ENCODE results near the gene FOXRED2. TPM values are rescaled to one million over a fixed set of nuclear protein-coding genes. Genes with fewer than 3 reads are reported as not detected.
A peak's percentile ranks its signal among the peaks of the same experiment; 100 is the strongest.

The FOXRED2 gene
- total RNA-seq, 2 donors from 2014 or later, result 28.3 to 33.3 TPM

DNA sequence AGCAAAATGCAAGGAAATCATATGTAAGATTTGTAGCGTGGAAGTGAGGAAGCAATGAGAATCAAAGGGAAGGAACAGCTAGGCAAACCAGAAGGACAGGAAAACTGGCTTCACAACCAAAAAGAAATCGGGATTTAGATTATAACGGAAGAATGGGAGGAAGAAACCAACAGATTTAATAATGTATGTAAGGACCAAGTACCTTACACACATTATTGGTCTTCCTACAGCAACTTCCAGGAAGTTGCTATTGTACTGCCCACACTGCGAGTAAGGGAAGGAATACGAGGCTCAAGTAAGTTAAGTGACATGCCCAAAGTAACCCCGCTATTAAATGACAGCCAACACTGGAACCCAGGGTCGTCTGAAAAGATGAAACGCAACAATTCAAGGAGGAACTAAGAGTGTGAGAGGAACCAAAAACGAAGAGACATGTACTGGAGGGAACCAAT lies 25.9 kb downstream of the FOXRED2 start:
- WGBS, 2 experiments (ENCODE audit: insufficient coverage in 1 of 2, insufficient read length in 1 of 2), result 28 to 32% methylated on average over 9 of the region's 9 CpGs
- peaks cover 5% of the 10 kb centered on the region for H3K9me3 ChIP-seq (ENCODE audit: control insufficient read depth, low read length)
- peaks cover 17% of the 10 kb centered on the region for H3K36me3 ChIP-seq (ENCODE audit: control insufficient read depth, insufficient read depth, low read length)
- H3K27ac ChIP-seq (ENCODE audit: low read depth, low read length), result peak overlapping the region; percentile 95
- no peaks in the 10 kb centered on the region for H3K4me1 ChIP-seq (ENCODE audit: control insufficient read depth, insufficient read depth, low read length)
- Mint-ChIP-seq H3K27ac (peak overlapping the region; percentile 99), H3K4me3 (peak overlapping the region; percentile 75), H3K4me1 (peaks cover 6% of the 10 kb centered on the region), H3K36me3 (ENCODE audit: low read depth) (peaks cover 20% of the 10 kb centered on the region), H3K9me3 (no peaks in the 10 kb centered on the region), H3K27me3 (ENCODE audit: insufficient read depth) (peaks cover 29% of the 10 kb centered on the region)
- H3K9ac ChIP-seq (ENCODE audit: extremely low read depth, low read length, poor library complexity, severe bottlenecking), result peak overlapping the region; percentile 90
- peaks cover 7% of the 10 kb centered on the region for H3K27me3 ChIP-seq (ENCODE audit: control insufficient read depth, insufficient read depth, low read length, poor library complexity, severe bottlenecking)
- H3K4me3 ChIP-seq (ENCODE audit: low read length), result peak overlapping the region; percentile 89
- no peak for TF ChIP-seq CTCF (conservative IDR thresholded peaks at IDR 0.05)
- DNase-seq, result no peak

DNA sequence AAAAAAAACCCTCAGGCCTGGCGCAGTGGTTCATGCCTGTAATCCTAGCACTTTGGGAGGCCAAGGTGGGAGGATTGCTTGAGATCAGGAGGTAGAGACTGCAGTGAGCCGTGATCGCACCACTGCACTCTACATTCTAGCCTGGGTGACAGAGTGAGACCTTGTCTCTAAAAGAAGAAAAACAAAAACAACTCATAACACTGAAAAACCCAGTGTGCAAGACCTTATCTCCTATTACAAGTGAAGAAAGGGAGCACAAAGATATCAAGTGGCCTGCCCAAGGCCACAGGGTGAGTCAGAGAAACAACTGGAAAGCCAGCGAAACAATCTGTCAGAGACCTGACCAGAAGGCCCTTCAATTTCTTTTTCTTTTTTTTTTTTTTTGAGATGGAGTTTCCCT lies 27.9 kb downstream of the FOXRED2 start:
- 92 to 95% methylated on average over 2 to 4 of the region's 4 CpGs for WGBS, 2 experiments (ENCODE audit: insufficient coverage in 1 of 2, insufficient read length in 1 of 2)
- no peak for TF ChIP-seq CTCF (conservative IDR thresholded peaks at IDR 0.05)
- Histone ChIP-seq H3K9ac (ENCODE audit: extremely low read depth, low read length, poor library complexity, severe bottlenecking) (no peak overlapping the region), H3K36me3 (ENCODE audit: control insufficient read depth, insufficient read depth, low read length) (peaks cover 36% of the 10 kb centered on the region), H3K27me3 (ENCODE audit: control insufficient read depth, insufficient read depth, low read length, poor library complexity, severe bottlenecking) (peaks cover 7% of the 10 kb centered on the region), H3K27ac (ENCODE audit: low read depth, low read length) (no peak overlapping the region), H3K4me3 (ENCODE audit: low read length) (no peak overlapping the region), H3K4me1 (ENCODE audit: control insufficient read depth, insufficient read depth, low read length) (no peaks in the 10 kb centered on the region), H3K9me3 (ENCODE audit: control insufficient read depth, low read length) (peaks cover 5% of the 10 kb centered on the region)
- no peak overlapping the region for H3K4me3 Mint-ChIP-seq
- H3K36me3 Mint-ChIP-seq (ENCODE audit: low read depth), result peaks cover 37% of the 10 kb centered on the region
- peaks cover 13% of the 10 kb centered on the region for H3K27me3 Mint-ChIP-seq (ENCODE audit: insufficient read depth)
- no peak for DNase-seq
- H3K9me3 Mint-ChIP-seq, result no peaks in the 10 kb centered on the region
- no peak overlapping the region for H3K27ac Mint-ChIP-seq
- H3K4me1 Mint-ChIP-seq, result peaks cover 6% of the 10 kb centered on the region

- no peak overlapping the region for H3K27ac Mint-ChIP-seq
- no peaks in the 10 kb centered on the region for H3K27me3 Mint-ChIP-seq (ENCODE audit: insufficient read depth)
- Histone ChIP-seq H3K4me1 (ENCODE audit: control insufficient read depth, insufficient read depth, low read length) (no peaks in the 10 kb centered on the region), H3K27me3 (ENCODE audit: control insufficient read depth, insufficient read depth, low read length, poor library complexity, severe bottlenecking) (no peaks in the 10 kb centered on the region), H3K27ac (ENCODE audit: low read depth, low read length) (no peak overlapping the region), H3K9me3 (ENCODE audit: control insufficient read depth, low read length) (no peaks in the 10 kb centered on the region), H3K4me3 (ENCODE audit: low read length) (no peak overlapping the region), H3K36me3 (ENCODE audit: control insufficient read depth, insufficient read depth, low read length) (peaks cover 41% of the 10 kb centered on the region), H3K9ac (ENCODE audit: extremely low read depth, low read length, poor library complexity, severe bottlenecking) (no peak overlapping the region)
- H3K4me3 Mint-ChIP-seq, result no peak overlapping the region
- no peak for DNase-seq
- WGBS, 2 experiments (ENCODE audit: insufficient coverage in 1 of 2, insufficient read length in 1 of 2), result 89 to 92% methylated on average over 5 to 6 of the region's 6 CpGs
- no peaks in the 10 kb centered on the region for H3K4me1 Mint-ChIP-seq
- peaks cover 40% of the 10 kb centered on the region for H3K36me3 Mint-ChIP-seq (ENCODE audit: low read depth)
- no peak for TF ChIP-seq CTCF (conservative IDR thresholded peaks at IDR 0.05)
- H3K9me3 Mint-ChIP-seq, result no peaks in the 10 kb centered on the region
Measured at GRCh38 chr22:36475341-36475740, 31.5 kb downstream of the FOXRED2 start.
